ENCODE results near the gene GAK. TPM values are rescaled to one million over a fixed set of nuclear protein-coding genes. Genes with fewer than 3 reads are reported as not detected.

The GAK gene
- total RNA-seq, 3 donors from 2014 or later = 140 to 161 (median 148) TPM

DNA sequence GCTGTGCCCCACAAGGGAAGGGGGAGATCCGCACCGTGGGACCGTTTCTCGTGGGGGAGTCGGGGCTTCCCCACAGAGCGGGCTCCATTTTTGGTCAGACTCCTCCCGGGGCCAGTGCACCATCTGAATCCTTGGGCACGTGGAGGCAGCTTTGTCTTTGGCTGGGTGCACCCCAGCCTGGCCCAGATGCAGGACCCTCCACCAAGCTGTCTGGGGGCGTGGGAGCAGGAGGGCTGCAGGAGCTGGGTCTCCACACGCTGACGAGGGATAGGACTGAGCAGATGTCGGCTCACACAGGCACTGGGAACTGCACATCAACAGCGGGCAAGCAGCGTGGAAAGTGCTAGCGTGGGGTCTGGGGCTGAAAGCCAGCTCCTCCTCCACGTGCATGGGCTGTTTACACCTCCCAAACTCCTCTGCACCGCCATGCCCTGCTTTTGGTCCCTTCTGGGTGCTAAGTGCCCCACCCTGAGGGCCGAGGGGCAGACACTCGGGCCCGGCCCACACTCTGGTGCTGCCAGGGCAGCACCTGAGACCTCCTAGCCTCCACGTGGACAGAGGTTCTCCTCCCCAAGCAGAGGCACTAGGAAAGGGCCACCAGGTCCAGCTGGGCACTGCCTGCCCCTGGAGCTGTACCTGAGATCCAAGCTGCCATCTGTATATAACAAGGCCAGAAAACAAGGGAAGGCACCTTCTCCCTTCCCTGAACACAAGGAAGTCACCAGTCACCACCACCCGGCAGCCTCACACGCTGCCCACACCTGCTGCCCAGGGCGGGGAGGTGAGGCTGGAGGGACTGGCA, 27.4 kb upstream of the GAK start:
- Mint-ChIP-seq H3K27me3 (ENCODE audit: low read depth) (no peaks in the 10 kb centered on the region), H3K4me1 (ENCODE audit: low read depth) (no peaks in the 10 kb centered on the region), H3K9me3 (no peaks in the 10 kb centered on the region), H3K4me3 (no peak overlapping the region), H3K36me3 (ENCODE audit: insufficient read depth) (peaks cover 5% of the 10 kb centered on the region)
- ATAC-seq (no peak), DNase-seq (no peak)

DNA sequence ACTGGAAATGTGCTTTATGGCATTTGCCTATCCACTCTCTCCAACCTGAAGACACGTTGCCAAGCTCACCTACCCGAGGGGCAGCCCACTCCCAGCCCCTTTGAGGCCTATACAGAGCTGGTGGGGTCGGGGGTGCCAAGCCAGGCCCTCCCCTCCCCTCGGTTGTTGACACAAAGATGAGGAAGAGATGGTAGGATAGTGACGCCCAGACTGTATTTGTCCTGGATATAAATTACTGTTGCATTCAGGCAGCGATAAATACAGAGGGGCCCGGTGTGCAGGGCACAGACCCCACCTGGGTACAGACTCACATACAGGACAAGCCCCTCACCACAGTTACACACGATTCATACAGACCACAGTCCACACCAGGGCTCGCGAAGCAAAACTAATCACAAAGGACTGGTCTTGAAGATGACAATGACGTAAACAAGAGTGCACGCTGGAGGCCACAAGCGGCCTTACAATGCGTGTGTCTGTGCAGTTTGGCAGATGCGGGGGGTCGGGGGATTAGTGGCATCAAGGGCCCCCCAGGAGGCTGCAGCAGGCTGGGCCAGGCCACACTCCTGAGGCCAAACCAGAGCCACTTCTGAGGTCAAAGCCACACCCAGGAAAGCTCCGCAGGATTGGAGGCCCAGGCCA, 26.7 kb upstream of the GAK start:
- Mint-ChIP-seq H3K4me3 (no peak overlapping the region), H3K9me3 (no peaks in the 10 kb centered on the region), H3K27me3 (ENCODE audit: low read depth) (no peaks in the 10 kb centered on the region), H3K36me3 (ENCODE audit: insufficient read depth) (peaks cover 5% of the 10 kb centered on the region), H3K4me1 (ENCODE audit: low read depth) (no peaks in the 10 kb centered on the region)
- ATAC-seq (no peak), DNase-seq (no peak)

DNA sequence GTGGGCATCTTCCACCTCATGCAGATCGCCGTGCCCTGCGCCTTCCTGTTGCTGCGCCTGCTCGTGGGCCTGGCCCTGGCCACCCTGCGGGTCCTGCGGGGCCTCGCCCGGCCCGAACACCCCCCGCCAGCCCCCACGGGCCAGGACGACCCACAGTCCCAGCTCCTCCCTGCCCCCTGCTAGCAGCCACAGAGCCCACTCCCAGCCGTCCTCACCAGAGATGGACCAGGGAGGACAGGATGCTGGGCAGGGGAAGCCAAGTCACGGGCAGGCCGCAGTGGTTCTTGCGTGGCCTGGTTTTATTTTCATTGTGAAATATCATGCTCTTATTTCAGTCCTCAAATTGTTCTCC, 26.2 kb upstream of the GAK start:
- H3K9me3 Mint-ChIP-seq = no peaks in the 10 kb centered on the region
- peaks cover 5% of the 10 kb centered on the region for H3K36me3 Mint-ChIP-seq (ENCODE audit: insufficient read depth)
- H3K27me3 Mint-ChIP-seq (ENCODE audit: low read depth) = no peaks in the 10 kb centered on the region
- ATAC-seq (no peak), DNase-seq (no peak)
- no peaks in the 10 kb centered on the region for H3K4me1 Mint-ChIP-seq (ENCODE audit: low read depth)
- no peak overlapping the region for H3K4me3 Mint-ChIP-seq

DNA sequence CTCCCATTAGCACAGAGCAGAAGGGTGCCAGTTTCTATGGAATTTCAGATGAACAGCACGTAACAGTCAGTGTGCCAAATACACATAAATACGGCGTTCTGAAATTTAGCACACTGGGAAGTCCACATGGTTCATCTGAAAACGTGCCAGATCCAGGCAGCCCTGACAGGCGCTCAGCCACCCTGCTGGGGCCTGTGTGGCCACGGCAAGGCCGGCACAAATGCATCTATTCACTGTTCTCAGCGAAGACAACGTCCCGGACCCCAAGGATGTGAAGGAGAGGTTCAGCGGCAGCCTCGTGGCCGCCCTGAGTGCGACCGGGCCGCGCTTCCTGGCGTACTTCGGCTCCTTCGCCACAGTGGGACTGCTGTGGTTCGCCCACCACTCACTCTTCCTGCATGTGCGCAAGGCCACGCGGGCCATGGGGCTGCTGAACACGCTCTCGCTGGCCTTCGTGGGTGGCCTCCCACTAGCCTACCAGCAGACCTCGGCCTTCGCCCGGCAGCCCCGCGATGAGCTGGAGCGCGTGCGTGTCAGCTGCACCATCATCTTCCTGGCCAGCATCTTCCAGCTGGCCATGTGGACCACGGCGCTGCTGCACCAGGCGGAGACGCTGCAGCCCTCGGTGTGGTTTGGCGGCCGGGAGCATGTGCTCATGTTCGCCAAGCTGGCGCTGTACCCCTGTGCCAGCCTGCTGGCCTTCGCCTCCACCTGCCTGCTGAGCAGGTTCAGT, 25.6 kb upstream of the GAK start:
- H3K4me1 Mint-ChIP-seq (ENCODE audit: low read depth) = no peaks in the 10 kb centered on the region
- DNase-seq = no peak
- H3K4me3 Mint-ChIP-seq = no peak overlapping the region
- peaks cover 5% of the 10 kb centered on the region for H3K36me3 Mint-ChIP-seq (ENCODE audit: insufficient read depth)
- H3K27me3 Mint-ChIP-seq (ENCODE audit: low read depth) = no peaks in the 10 kb centered on the region
- no peaks in the 10 kb centered on the region for H3K9me3 Mint-ChIP-seq
- no peak for ATAC-seq

DNA sequence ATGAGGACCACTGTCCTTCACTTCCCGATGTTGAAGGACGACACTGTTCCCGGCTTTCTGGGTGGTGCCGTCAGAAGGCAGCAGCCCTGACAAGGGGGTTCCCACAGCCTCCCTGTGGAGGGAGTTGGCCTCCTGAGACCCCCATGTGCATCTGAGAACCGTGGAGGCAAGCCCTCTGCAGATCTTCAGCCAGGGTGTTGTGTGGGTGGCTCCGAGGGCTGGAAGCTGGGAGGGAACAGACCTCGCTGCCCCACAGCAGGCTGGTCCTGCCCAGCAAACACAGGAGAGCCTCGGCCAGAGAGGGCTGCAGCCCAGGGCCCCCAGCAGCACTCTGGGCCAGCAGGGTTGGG, 25.1 kb upstream of the GAK start:
- Mint-ChIP-seq H3K9me3 (no peaks in the 10 kb centered on the region), H3K4me3 (no peak overlapping the region), H3K36me3 (ENCODE audit: insufficient read depth) (peaks cover 6% of the 10 kb centered on the region), H3K27me3 (ENCODE audit: low read depth) (no peaks in the 10 kb centered on the region), H3K4me1 (ENCODE audit: low read depth) (no peaks in the 10 kb centered on the region)
- ATAC-seq (no peak), DNase-seq (no peak)

DNA sequence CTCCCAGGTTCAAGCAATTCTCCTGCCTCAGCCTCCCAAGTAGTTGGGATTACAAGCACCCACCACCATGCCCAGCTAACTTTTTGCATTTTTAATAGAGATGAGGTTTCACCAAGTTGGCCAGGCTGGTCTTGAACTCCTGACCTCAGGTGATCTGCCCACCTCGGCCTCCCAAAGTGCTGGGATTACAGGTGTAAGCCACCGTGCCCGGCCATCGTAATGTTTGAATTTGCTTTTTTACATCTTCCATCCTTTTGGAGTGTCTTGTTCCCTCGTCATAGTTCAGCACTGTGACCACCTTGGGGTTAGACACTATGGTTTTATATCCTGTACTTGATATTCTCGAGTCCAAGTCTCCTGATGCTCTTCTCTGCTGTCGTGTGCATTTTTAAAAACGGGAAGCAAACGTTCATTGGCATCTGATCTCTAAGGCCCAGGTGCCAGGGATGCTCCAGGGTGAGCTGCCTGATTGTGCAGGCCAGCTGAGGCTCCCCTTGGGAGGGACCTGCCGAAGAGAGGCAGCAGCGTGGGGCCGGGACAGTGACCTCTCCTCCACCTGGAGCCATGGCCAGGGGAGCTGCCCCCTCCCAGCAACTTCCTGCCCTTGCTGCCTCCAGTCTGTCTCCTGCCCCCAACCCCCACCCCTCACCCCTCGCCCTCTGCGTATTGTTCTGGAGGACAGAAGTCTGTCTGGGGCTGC, 24.6 kb upstream of the GAK start:
- no peaks in the 10 kb centered on the region for H3K4me1 Mint-ChIP-seq (ENCODE audit: low read depth)
- no peak for ATAC-seq

DNA sequence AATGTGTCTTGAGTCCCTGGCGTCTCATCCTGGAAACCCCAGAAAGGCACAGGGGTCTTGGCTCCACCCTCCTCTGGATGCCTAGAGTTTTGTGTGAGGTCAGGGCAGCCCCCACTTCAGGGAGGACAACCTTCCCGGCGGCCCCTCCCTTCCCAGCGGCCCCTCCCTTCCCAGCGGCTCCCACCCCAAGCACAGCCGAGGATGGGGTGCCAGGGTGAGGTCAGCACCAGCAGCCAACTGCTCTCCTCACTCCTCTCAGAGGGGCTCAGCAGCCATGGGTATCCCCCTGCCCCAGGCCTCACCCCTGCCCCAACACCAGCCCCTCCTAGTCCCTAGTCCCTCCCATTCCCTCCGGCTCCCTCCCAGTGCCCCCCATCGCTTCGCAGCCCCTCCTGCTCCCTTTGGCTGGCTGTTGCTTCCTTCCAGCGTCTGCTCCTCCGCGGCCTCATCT, 23.8 kb upstream of the GAK start:
- Mint-ChIP-seq H3K4me3 (no peak overlapping the region), H3K9me3 (no peaks in the 10 kb centered on the region)
- DNase-seq = no peak

More for the DNA sequence above, 24.6 kb upstream of the GAK start:
- H3K4me3 Mint-ChIP-seq = no peak overlapping the region
- H3K36me3 Mint-ChIP-seq (ENCODE audit: insufficient read depth) = peaks cover 8% of the 10 kb centered on the region
- no peaks in the 10 kb centered on the region for H3K9me3 Mint-ChIP-seq
- H3K27me3 Mint-ChIP-seq (ENCODE audit: low read depth) = no peaks in the 10 kb centered on the region
- DNase-seq = no peak

DNA sequence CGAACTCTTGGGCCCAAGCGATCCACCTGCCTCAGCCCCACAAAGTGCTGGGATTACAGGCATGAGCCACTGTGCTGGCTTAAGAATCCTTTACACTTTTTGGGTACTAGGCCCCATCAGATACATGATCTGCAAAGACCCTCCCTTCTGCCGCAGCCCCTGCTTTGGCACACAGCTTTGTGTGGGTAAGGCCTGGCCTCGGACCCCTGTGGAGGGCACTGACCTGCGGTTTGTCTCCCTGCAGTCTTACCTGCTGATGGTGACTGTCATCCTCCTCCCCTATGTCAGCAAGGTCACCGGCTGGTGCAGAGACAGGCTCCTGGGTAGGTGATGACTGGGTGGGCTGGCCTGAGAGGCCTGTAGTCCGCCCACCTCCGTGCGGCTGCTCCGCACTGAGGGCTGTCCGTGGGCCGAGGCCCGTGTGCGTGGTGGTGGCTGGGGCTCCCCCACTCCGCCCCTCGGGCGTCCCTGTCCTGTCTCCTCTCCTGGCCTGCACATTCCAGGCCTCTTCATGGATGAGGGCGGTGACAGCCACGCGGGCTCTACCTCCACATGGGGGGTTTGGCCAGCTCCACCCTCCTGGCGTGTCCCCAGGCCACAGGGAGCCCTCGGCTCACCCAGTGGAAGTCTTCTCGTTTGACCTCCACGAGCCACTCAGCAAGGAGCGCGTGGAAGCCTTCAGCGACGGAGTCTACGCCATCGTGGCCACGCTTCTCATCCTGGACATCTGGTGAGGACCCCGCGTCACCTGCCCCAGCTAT, 23.2 kb upstream of the GAK start:
- Mint-ChIP-seq H3K4me3 (no peak overlapping the region), H3K27me3 (ENCODE audit: low read depth) (no peaks in the 10 kb centered on the region), H3K4me1 (ENCODE audit: low read depth) (no peaks in the 10 kb centered on the region), H3K9me3 (no peaks in the 10 kb centered on the region), H3K36me3 (ENCODE audit: insufficient read depth) (peaks cover 8% of the 10 kb centered on the region)
- no peak for ATAC-seq
- DNase-seq = no peak

More for the DNA sequence above, 23.8 kb upstream of the GAK start:
- no peak for ATAC-seq
- H3K36me3 Mint-ChIP-seq (ENCODE audit: insufficient read depth) = peaks cover 8% of the 10 kb centered on the region
- no peaks in the 10 kb centered on the region for H3K4me1 Mint-ChIP-seq (ENCODE audit: low read depth)
- no peaks in the 10 kb centered on the region for H3K27me3 Mint-ChIP-seq (ENCODE audit: low read depth)

DNA sequence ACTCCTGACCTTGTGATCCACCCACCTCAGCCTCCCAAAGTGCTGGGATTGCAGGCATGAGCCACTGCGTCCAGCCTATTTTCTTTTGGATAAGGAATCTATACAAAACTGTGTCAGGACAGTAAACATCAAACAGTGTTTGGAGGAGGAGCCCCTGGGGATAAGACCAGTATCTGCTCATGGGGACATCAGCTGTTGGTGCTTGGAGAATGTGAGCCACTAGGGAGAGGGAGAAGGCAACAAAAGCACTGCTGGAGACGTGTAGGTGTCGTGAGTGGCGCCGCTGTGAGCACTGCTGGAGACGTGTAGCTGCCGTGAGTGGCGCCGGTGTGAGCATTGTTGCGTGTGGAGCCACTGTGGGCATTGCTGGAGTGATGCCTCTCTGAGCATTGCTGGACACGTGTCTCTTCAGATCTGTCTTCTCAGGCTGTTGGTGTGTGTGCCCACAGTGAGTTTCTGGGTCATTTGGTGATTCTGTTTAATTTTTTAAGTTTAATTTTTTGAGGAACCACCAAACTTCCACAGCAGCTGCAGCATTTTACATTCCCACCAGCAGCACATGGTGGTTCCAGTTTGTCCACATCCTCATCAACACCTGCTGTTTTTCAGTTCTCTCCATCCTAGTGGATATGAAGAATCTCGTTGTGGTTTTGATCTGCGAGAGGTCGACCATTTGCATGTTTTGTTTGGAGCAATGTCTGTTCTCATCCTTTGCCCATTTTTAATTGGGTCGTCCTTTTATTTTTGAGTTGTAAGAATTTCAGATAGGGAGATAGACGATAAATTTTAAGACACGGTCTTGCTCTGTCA, 22.3 kb upstream of the GAK start:
- Mint-ChIP-seq H3K27me3 (ENCODE audit: low read depth) (no peaks in the 10 kb centered on the region), H3K4me1 (ENCODE audit: low read depth) (no peaks in the 10 kb centered on the region), H3K4me3 (no peak overlapping the region), H3K36me3 (ENCODE audit: insufficient read depth) (peaks cover 6% of the 10 kb centered on the region), H3K9me3 (no peaks in the 10 kb centered on the region)
- ATAC-seq (no peak), DNase-seq (no peak)

DNA sequence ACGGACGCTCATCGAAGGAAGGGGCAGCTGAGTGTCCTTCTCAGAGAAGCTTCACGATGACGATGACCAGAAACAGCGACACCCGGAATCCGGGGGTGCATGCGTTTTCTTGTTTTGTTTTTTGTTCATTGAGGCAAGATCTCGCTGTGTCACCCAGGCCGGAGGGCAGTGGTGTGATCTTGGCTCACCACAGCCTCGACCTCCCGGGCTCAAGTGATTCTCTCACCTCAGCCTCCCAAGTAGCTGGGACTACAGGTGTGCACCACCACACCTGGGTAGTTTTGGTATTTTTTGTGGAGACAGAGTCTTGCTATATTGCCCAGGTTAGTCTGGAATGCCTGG, 21.4 kb upstream of the GAK start:
- Mint-ChIP-seq H3K36me3 (ENCODE audit: insufficient read depth) (peaks cover 6% of the 10 kb centered on the region), H3K4me3 (no peak overlapping the region), H3K4me1 (ENCODE audit: low read depth) (no peaks in the 10 kb centered on the region), H3K9me3 (no peaks in the 10 kb centered on the region), H3K27me3 (ENCODE audit: low read depth) (no peaks in the 10 kb centered on the region)
- no peak for ATAC-seq
- DNase-seq = no peak

DNA sequence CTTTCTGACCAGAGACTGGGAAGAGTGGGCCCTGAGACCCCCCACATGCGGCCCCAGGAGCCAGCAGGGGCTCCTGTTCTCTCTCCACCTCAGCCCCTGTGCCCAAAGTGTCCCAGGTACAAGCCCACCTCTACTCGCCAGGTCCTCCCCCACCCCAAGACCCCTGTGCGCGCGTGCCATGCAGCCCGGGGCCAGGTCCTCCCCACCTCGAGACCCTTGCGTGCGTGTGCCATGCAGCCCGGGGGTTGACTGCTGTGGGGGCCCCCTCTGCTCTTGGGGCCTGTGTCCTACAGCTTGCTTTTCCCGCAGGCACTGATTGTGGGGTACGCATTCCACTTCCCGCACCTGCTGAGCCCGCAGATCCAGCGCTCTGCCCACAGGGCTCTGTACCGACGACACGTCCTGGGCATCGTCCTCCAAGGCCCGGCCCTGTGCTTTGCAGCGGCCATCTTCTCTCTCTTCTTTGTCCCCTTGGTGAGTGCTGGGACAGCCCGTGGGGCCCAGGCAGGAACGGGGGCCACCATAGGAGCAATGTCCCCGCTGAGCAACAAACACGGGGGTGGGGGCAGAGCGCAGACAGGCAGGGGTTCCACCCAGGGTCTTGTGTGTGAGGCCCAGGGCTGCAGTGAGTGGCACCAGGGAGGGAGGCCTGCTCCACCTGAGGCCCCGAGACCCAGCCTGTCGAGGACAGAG, 20.9 kb upstream of the GAK start:
- Mint-ChIP-seq H3K36me3 (ENCODE audit: insufficient read depth) (peaks cover 5% of the 10 kb centered on the region), H3K4me1 (ENCODE audit: low read depth) (no peaks in the 10 kb centered on the region)

DNA sequence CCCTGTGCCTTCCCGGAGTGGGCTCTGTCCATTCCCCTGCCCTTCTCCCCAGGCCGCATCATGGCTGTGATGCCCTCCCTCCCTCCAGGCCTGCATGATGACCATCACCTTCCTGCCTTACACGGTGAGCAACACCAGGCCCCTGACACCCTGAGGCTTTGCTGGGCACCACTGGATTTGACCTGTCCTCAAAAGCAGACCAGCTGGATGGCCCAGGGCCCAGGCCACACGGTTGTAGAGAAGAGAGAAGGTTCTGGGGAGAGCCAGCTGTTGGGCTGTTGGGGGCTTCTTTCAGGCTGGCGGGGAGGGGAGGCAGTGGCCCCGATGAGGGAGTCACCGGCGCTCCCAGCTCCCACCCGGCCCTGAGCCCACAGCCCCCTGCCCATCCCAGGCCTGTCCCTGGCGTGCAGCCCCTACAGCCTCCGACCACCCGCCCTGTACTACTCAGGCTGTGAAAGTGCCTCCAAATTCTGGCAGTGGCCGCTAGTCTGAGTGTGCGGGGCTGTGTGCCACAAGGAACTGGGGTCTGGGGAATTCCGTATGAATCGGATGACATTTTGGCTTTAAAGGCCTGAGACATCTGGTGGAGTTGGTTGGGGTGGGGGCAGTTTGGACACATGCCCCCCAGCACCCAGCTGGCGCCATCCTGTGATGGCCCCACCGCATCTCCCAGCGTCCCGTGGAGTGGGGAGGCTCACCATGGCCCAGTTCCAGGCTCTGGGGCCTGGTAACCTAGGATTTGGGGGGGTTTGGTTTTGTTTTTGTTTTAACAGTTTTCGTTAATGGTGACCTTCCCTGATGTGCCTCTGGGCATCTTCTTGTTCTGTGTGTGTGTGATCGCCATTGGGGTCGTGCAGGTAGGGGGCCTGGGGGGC, 19.7 kb upstream of the GAK start:
- Mint-ChIP-seq H3K27me3 (ENCODE audit: low read depth) (no peaks in the 10 kb centered on the region), H3K36me3 (ENCODE audit: insufficient read depth) (peaks cover 2% of the 10 kb centered on the region), H3K4me1 (ENCODE audit: low read depth) (no peaks in the 10 kb centered on the region), H3K4me3 (no peak overlapping the region), H3K9me3 (no peaks in the 10 kb centered on the region)
- no peak for ATAC-seq
- DNase-seq = no peak

More for the DNA sequence above, 20.9 kb upstream of the GAK start:
- no peak for ATAC-seq
- Mint-ChIP-seq H3K9me3 (no peaks in the 10 kb centered on the region), H3K27me3 (ENCODE audit: low read depth) (no peaks in the 10 kb centered on the region), H3K4me3 (no peak overlapping the region)
- DNase-seq = no peak

Data from activated T-cell treated with anti-CD3 and anti-CD28 coated beads, Interleukin-2, amount 50 U/mL, for 4 hours (primary cell).